ENCODE results near the gene USP53.

USP53 gene

GRCh38 chr4:119210775-119211174, 1.7 kb upstream of the USP53 start:
- Histone ChIP-seq H3K79me2 (ENCODE audit: low read length) (peaks cover 22% of the 10 kb centered on the region), H3K27ac (ENCODE audit: low read length) (no peak overlapping the region), H2AFZ (ENCODE audit: low read length) (no peak overlapping the region), H3K4me1 (ENCODE audit: low read length) (peaks cover 5% of the 10 kb centered on the region; the same call in 1 of the 2 replicates), H3K9ac (ENCODE audit: low read length) (no peak overlapping the region), H3K36me3 (replicated peaks; ENCODE audit: insufficient read depth, low read length) (no peaks in the 10 kb centered on the region), H3K4me2 (ENCODE audit: low read depth, low read length) (peak overlapping the region; percentile 85), H3K9me2 (replicated peaks; ENCODE audit: insufficient read depth, low read length) (no peaks in the 10 kb centered on the region), H4K20me1 (ENCODE audit: insufficient read depth, low read length) (no peaks in the 10 kb centered on the region), H3K4me3 (ENCODE audit: low read length) (no peak overlapping the region), H3K9me3 (replicated peaks; ENCODE audit: insufficient read depth, low read length) (no peaks in the 10 kb centered on the region), H3K27me3 (replicated peaks; ENCODE audit: insufficient read depth, low read length) (no peaks in the 10 kb centered on the region), H3F3A (ENCODE audit: insufficient read depth, low read length) (peaks cover 24% of the 10 kb centered on the region)
- TF ChIP-seq EZH2phosphoT487 (IDR thresholded peaks at IDR 0.05; ENCODE audit: low read length) (no peak), EZH2 (optimal IDR thresholded peaks at IDR 0.05; ENCODE audit: low read depth, low read length) (no peak), CTCF (IDR thresholded peaks at IDR 0.05; ENCODE audit: low read length) (no peak)
- DNase-seq, result no peak

GRCh38 chr4:119211867-119212233, 663 bp upstream of the USP53 start:
- Histone ChIP-seq H3K4me3 (ENCODE audit: low read length) (peak overlapping the region; percentile 90), H3K4me2 (ENCODE audit: low read depth, low read length) (peak overlapping the region; percentile 85), H3K9me2 (replicated peaks; ENCODE audit: insufficient read depth, low read length) (no peaks in the 10 kb centered on the region), H3F3A (ENCODE audit: insufficient read depth, low read length) (peaks cover 24% of the 10 kb centered on the region), H3K79me2 (ENCODE audit: low read length) (peaks cover 33% of the 10 kb centered on the region), H3K36me3 (replicated peaks; ENCODE audit: insufficient read depth, low read length) (no peaks in the 10 kb centered on the region; the same call in 1 of the 2 replicates), H3K9me3 (replicated peaks; ENCODE audit: insufficient read depth, low read length) (no peaks in the 10 kb centered on the region), H3K27ac (ENCODE audit: low read length) (peak overlapping the region; percentile 88), H3K27me3 (replicated peaks; ENCODE audit: insufficient read depth, low read length) (no peaks in the 10 kb centered on the region), H4K20me1 (ENCODE audit: insufficient read depth, low read length) (no peaks in the 10 kb centered on the region), H2AFZ (ENCODE audit: low read length) (peak overlapping the region; percentile 93), H3K9ac (ENCODE audit: low read length) (peak overlapping the region; percentile 76), H3K4me1 (ENCODE audit: low read length) (peaks cover 5% of the 10 kb centered on the region; the same call in 1 of the 2 replicates)
- TF ChIP-seq EZH2phosphoT487 (IDR thresholded peaks at IDR 0.05; ENCODE audit: low read length) (no peak), EZH2 (optimal IDR thresholded peaks at IDR 0.05; ENCODE audit: low read depth, low read length) (no peak), CTCF (IDR thresholded peaks at IDR 0.05; ENCODE audit: low read length) (no peak)
- DNase-seq, result peak; percentile 70

GRCh38 chr4:119212964-119213606, 572 bp downstream of the USP53 start:
- peaks cover 45% of the 10 kb centered on the region for H3K79me2 ChIP-seq (ENCODE audit: low read length)
- H3K9ac ChIP-seq (ENCODE audit: low read length), result peak overlapping the region; percentile 81
- peaks cover 3% of the 10 kb centered on the region; the same call in 1 of the 2 replicates for H3K36me3 ChIP-seq (replicated peaks; ENCODE audit: insufficient read depth, low read length)
- no peaks in the 10 kb centered on the region for H3K27me3 ChIP-seq (replicated peaks; ENCODE audit: insufficient read depth, low read length)
- peak overlapping the region; percentile 88 for H3K27ac ChIP-seq (ENCODE audit: low read length)
- H2AFZ ChIP-seq (ENCODE audit: low read length), result peak overlapping the region; percentile 69
- DNase-seq, result peak; percentile 83
- H3F3A ChIP-seq (ENCODE audit: insufficient read depth, low read length), result peaks cover 24% of the 10 kb centered on the region
- H3K4me2 ChIP-seq (ENCODE audit: low read depth, low read length), result peak overlapping the region; percentile 60; the same call in 1 of the 2 replicates
- peaks cover 5% of the 10 kb centered on the region; the same call in 1 of the 2 replicates for H3K4me1 ChIP-seq (ENCODE audit: low read length)
- peak overlapping the region; percentile 90 for H3K4me3 ChIP-seq (ENCODE audit: low read length)
- TF ChIP-seq EZH2 (optimal IDR thresholded peaks at IDR 0.05; ENCODE audit: low read depth, low read length) (no peak), EZH2phosphoT487 (IDR thresholded peaks at IDR 0.05; ENCODE audit: low read length) (no peak), CTCF (IDR thresholded peaks at IDR 0.05; ENCODE audit: low read length) (peak; percentile 47)
- no peaks in the 10 kb centered on the region for H3K9me3 ChIP-seq (replicated peaks; ENCODE audit: insufficient read depth, low read length)
- no peaks in the 10 kb centered on the region for H4K20me1 ChIP-seq (ENCODE audit: insufficient read depth, low read length)
- no peaks in the 10 kb centered on the region for H3K9me2 ChIP-seq (replicated peaks; ENCODE audit: insufficient read depth, low read length)

Measured in MM.1S (cell line).